Adrenal gland (tissue), 12 donors: ENCODE data around the gene KCNMB2. TPM values are rescaled to one million over a fixed set of nuclear protein-coding genes. Genes with fewer than 3 reads are reported as not detected.

Source experiments
- DNase-seq, 7 donors: peaks; one replicate each; pipeline ENCODE4 v3.0.0-alpha.2; 2019 to 2020
- H3K27ac ChIP-seq, 5 donors: fragments of 200-600 bp; sonication (generic) in 4 of 5; 1 replicate in 3 of 5; 2 replicates in 2 of 5; pipeline versions ENCODE4 v1.5.1 to v1.8.0; 2016 to 2020; ENCODE audit warnings: mild to moderate bottlenecking in 1 of 5
- H3K27me3 ChIP-seq: fragments of 200-600 bp; 2 replicates; pipeline ENCODE4 v1.8.0; 2021
- H3K36me3 ChIP-seq, 2 donors: fragments of 200-600 bp; replicated peaks in 1 of 2; 1 replicate in 1 of 2; 2 replicates in 1 of 2; pipeline versions ENCODE4 v1.5.1 to v1.8.0; 2018 to 2022
- H3K4me1 ChIP-seq, 2 donors: fragments of 200-600 bp; replicated peaks in 1 of 2; 1 replicate in 1 of 2; 2 replicates in 1 of 2; pipeline versions ENCODE4 v1.5.1 to v1.8.0; 2018 to 2021
- H3K4me3 ChIP-seq, 4 donors: fragments of 200-600 bp; sonication (generic) in 3 of 4; one replicate each; pipeline ENCODE4 v1.5.1; 2016 to 2018
- H3K9me3 ChIP-seq, 3 donors: fragments of 200-600 bp; sonication (generic) in 1 of 3; replicated peaks in 1 of 3; 1 replicate in 2 of 3; 2 replicates in 1 of 3; pipeline versions ENCODE4 v1.5.1 to v1.8.0; 2016 to 2021
- CTCF ChIP-seq, 6 experiments: fragments of 450-650 bp in 4 of 6; fragments of 200-600 bp in 2 of 6; sonication (generic) in 1 of 6; IDR thresholded peaks; 1 replicate in 5 of 6; 2 replicates in 1 of 6; pipeline versions ENCODE4 v1.5.1 to v1.8.0; 2016 to 2021; ENCODE audit warnings: antibody characterized with exemption in 6 of 6, mild to moderate bottlenecking in 2 of 6, moderate library complexity in 1 of 6
- POLR2A ChIP-seq, 2 donors: fragments of 450-650 bp; IDR thresholded peaks; one replicate each; pipeline ENCODE4 v1.6.1; 2017; ENCODE audit warnings: antibody characterized with exemption in 2 of 2, mild to moderate bottlenecking in 2 of 2, moderate library complexity in 1 of 2
- WGBS, 4 donors: extraction: QIAGEN DNeasy Blood & Tissue Kit in 2 of 4; methylation state at CpG; one replicate each; pipeline versions ENCODE4 v1.1.5 to v1.1.7; 2013 to 2017; 5-methylcytosine and 5-hydroxymethylcytosine counted together
- intact Hi-C, 2 donors: fragments of 100-400 bp; cut with DNase I; formaldehyde crosslinking; loops; one replicate each; pipeline versions ENCODE4 v1.14.1 to v1.15.0; 2022 to 2023
- polyA plus RNA-seq, 3 donors: library from polyadenylated mRNA; stranded (reverse); fragments of 200-250 nt in 2 of 3; fragments of 350-450 nt in 1 of 3; fragmentation: Illumina TruSeq in 1 of 3; extraction: RNeasy Lipid Tissue Mini Kit (QIAGEN cat#74804) in 1 of 3; gene quantifications; one replicate each; pipeline ENCODE4 v1.2.3, GENCODE V29; 2013 to 2014
- total RNA-seq, 9 donors: library from RNA; depleted of rRNA in 4 of 9; stranded (reverse); fragments of >200 nt in 4 of 9; fragments of 120-200 nt in 1 of 9; fragmentation: NEBNext Ultra II Directional in 1 of 9; extraction: Animal tissue kit (Norgen Biotek cat#: 25700) in 1 of 9; gene quantifications; one replicate each; pipeline versions ENCODE4 v1.1.0 to v1.2.4, GENCODE V29; 2013 to 2023
- donor health status: healthy with polysubstance abuse.
- donor health status: Bipolar disorder and iron deficiency.
- donor health status: DM: yes; HTN: yes; CAD: no.
- donor health status: DM: no; HTN: no; CAD: no.
- donor health status: DM: no; HTN: no; CAD: no.
- donor health status: DM: yes; HTN: yes; CAD: no.

Gene KCNMB2
- total and polyA plus RNA-seq, 12 donors: 0.58 to 8.6 (median 2.9) TPM; not detected in 3

DNA sequence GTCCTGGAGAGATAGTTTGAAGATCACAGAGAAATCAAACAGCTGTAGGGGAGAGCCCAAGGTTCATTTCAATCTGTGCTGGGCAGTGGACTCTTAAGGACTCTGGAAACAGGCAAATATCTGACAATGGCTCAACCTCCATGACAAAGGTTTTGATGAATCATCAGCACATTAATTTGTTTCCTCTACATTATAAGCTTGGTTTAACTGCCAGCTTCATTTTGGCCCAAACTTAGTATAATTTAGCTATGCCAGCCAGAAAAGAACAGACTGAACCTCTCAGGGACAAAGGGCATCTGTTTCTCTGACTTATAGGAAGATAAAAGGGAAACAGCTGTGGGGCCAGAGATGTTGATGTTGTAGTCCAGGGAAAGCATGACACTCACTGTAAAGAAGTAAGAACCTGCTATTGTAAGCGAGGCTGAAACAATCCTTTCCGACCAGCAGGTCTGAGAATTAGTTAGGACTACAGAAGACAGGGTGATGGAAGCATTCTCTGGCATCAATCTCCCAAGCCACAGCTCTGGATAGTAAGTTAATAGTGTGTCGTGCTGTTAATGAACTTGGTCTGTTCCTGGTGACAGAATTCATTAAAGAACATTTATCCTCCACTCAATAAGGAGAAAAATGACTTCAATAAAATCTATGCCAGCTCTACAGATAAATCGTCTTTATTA is 110.1 kb downstream of the KCNMB2 start:
- 65 to 73% (median 70%) methylated on average over 4 of the region's 4 CpGs for WGBS, 4 donors
- DNase-seq: no peak
- no peak overlapping the region for H3K4me3 ChIP-seq
- intact Hi-C loops: no loop called here
- H3K9me3 ChIP-seq: no peaks in the 10 kb centered on the region
- no peak for TF ChIP-seq POLR2A (IDR thresholded peaks at IDR 0.05)
- no peak for TF ChIP-seq CTCF (IDR thresholded peaks at IDR 0.05)
- no peaks in the 10 kb centered on the region for H3K36me3 ChIP-seq
- no peaks in the 10 kb centered on the region for H3K4me1 ChIP-seq
- H3K27ac ChIP-seq: no peak overlapping the region
- H3K27me3 ChIP-seq: no peaks in the 10 kb centered on the region

DNA sequence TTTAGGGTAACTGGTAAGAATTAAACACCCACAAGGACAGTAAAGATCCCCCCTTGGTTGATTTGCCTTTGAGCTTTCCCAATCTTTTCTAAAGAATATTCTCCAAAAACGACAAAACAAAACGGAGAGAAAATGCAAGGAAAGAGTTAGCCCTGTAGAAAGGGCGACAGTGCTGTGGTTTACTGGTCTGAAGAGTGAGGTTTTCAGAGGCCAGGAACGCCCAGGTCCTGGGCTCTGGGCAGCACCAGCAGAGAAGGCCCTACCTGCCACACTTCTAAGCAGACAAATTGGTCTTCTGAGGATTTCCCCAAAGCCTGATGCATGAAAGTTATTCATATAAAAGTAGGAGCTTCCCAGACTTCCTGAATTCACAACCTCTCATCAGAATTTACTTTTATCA is 119.3 kb downstream of the KCNMB2 start:
- no peaks in the 10 kb centered on the region for H3K4me1 ChIP-seq
- H3K9me3 ChIP-seq: no peaks in the 10 kb centered on the region
- TF ChIP-seq POLR2A (IDR thresholded peaks at IDR 0.05): no peak
- TF ChIP-seq CTCF (IDR thresholded peaks at IDR 0.05): no peak
- no peak overlapping the region for H3K27ac ChIP-seq
- intact Hi-C loops: no loop called here
- DNase-seq: no peak
- no peak overlapping the region for H3K4me3 ChIP-seq
- no peaks in the 10 kb centered on the region for H3K27me3 ChIP-seq
- H3K36me3 ChIP-seq: no peaks in the 10 kb centered on the region
- WGBS, 4 donors: 75 to 81% (median 78%) methylated on average over 4 of the region's 4 CpGs

- Histone ChIP-seq H3K27me3 (no peaks in the 10 kb centered on the region), H3K36me3 (no peaks in the 10 kb centered on the region), H3K4me1 (no peaks in the 10 kb centered on the region), H3K4me3 (no peak overlapping the region), H3K27ac (no peak overlapping the region), H3K9me3 (no peaks in the 10 kb centered on the region)
- intact Hi-C loops: no loop called here
- 68 to 86% (median 84%) methylated on average over 4 of the region's 4 CpGs for WGBS, 4 donors
- DNase-seq: no peak
- TF ChIP-seq POLR2A (IDR thresholded peaks at IDR 0.05) (no peak), CTCF (IDR thresholded peaks at IDR 0.05) (no peak)
These were observed 122.6 kb downstream of the KCNMB2 start for GRCh38 chr3:178658694-178659325.

DNA sequence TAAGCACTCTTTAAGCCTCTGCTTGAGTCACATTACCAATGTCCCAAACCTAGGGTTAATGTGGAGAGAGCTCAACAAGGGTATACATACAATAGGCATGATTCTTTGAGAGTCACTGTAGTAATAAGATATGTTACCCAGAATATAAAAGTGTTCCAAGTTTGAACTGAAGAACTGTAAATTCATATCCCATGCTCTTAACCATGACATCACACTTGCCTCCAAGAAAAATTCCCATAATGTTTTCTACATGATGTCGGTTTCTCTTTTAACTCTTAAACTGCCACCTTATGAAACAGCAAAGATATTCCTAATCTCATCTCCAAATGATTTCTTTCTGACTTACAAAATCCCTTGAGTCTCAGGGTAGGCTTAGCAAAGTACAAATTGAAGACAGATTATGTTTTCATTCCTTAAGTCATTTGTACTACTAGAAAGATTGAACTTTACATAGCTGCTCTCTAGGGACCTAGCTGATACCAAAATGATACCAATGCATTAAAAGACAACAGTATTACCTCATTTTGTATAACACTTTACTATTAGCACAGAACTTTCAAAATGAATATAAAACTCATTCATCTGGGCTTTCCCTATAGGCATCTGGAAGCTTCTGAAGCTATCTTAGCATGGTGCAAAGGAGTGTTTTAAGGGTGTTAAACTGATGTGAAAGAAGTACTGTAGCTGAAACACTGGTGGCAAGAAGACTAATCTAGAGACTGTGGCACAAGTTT is 127.1 kb downstream of the KCNMB2 start:
- TF ChIP-seq POLR2A (IDR thresholded peaks at IDR 0.05) (no peak), CTCF (IDR thresholded peaks at IDR 0.05) (no peak)
- Histone ChIP-seq H3K27me3 (no peaks in the 10 kb centered on the region), H3K4me1 (no peaks in the 10 kb centered on the region), H3K36me3 (no peaks in the 10 kb centered on the region), H3K9me3 (no peaks in the 10 kb centered on the region), H3K27ac (no peak overlapping the region), H3K4me3 (no peak overlapping the region)
- 42 to 63% (median 58%) methylated on average over 1 of the region's 1 CpG for WGBS, 4 donors
- DNase-seq: no peak
- intact Hi-C loops: no loop called here
